ENCODE measurements around the gene C1QTNF1.

DNA sequence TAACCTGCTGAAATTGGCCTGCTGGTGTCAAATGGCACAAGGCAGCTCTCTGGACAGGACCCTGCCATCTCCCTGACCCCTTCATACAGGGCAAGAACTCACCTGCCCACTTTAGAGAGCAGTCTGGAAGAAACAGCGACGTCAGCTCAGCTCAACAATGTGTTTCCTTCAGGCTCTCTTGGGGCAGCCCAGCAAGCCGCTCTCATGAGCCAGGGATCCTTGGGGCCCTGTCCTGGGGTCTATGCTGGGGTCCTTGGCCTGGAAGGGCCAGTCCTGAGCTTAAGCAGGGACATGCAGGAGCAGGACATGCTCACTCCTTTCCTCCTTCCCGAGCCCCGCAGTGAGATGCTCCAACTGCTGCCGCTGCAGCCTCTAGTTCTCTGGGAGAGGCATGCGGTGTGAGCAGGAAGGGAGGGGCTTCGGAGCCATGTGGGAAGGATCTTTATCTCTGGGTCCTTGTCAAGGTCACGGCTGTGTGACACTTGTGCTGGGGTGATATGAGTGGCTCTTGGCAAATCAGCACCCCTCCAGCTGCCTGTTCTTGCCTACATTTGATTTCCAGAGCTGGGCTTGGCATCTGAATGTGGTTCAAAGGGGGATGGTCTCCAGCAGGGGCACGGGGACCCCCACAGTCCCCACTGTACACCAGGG, 3.4 kb downstream of the C1QTNF1 start:
- TF ChIP-seq, protein P1, sequence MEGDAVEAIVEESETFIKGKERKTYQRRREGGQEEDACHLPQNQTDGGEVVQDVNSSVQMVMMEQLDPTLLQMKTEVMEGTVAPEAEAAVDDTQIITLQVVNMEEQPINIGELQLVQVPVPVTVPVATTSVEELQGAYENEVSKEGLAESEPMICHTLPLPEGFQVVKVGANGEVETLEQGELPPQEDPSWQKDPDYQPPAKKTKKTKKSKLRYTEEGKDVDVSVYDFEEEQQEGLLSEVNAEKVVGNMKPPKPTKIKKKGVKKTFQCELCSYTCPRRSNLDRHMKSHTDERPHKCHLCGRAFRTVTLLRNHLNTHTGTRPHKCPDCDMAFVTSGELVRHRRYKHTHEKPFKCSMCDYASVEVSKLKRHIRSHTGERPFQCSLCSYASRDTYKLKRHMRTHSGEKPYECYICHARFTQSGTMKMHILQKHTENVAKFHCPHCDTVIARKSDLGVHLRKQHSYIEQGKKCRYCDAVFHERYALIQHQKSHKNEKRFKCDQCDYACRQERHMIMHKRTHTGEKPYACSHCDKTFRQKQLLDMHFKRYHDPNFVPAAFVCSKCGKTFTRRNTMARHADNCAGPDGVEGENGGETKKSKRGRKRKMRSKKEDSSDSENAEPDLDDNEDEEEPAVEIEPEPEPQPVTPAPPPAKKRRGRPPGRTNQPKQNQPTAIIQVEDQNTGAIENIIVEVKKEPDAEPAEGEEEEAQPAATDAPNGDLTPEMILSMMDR (IDR thresholded peaks at IDR 0.05; ENCODE audit: low read length) = no peak
- no peak for TF ChIP-seq EZH2 (optimal IDR thresholded peaks at IDR 0.05; ENCODE audit: low read depth, low read length)
- TF ChIP-seq EZH2phosphoT487 (IDR thresholded peaks at IDR 0.05; ENCODE audit: low read length) = no peak
